SK-N-MC (cell line): ENCODE measurements around the gene TUNAR.
A peak's percentile ranks its signal among the peaks of the same experiment; 100 is the strongest.

Experiments used
- EZH2 ChIP-seq: fragments of 200-600 bp; sonication (generic); IDR thresholded peaks from one replicate; pipeline ENCODE4 v1.6.1; 2017; ENCODE audit warnings: antibody characterized with exemption
- POLR2AphosphoS5 ChIP-seq: IDR thresholded peaks from 2 replicates; pipeline ENCODE4 v1.6.1; 2012; ENCODE audit warnings: mild to moderate bottlenecking, low read depth, low read length, borderline replicate concordance

- TF ChIP-seq EZH2 (peak; percentile 16), POLR2AphosphoS5 (no peak)
Measured at GRCh38 chr14:95875831-95876760, 536 bp upstream of the TUNAR start.
